Measurements from ENCODE around the gene RALGAPB.
A peak's percentile ranks its signal among the peaks of the same experiment; 100 is the strongest.

RALGAPB gene

GRCh38 chr20:38601216-38602184 is 128.9 kb downstream of the RALGAPB start, which contains the start of gene ARHGAP40:
TSS of gene ARHGAP40 (plus strand) at chr20:38601809.
- peak; percentile 45 for TF ChIP-seq CTCF (IDR thresholded peaks at IDR 0.05; ENCODE audit: insufficient read depth, low read depth, low read length, missing control alignments)
- DNase-seq (ENCODE audit: low read depth) = peak; percentile 66
- peak within 1 kb of the TSS; percentile 32 for H3K4me3 ChIP-seq (ENCODE audit: low read length)

DNA sequence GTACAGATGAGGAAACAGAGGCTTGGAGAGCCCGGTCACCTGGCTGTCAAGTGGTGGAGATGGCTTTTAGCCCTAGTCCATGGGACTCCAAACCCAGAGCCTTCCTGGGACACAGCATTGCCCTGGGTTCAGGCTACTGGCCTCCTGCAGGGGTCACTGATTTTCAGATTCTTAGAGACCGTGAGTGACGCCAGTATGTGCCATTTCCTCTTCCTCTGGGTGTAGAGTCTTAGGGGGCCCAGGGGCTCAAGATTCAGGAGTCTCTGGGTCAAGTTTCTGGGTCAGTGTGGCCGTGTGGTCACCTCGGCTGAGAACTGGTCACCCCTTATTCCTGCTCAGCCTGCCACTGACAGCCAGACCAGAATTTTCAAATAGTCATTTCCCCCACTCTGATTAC is 129.5 kb downstream of the RALGAPB start:
- DNase-seq (ENCODE audit: low read depth) = no peak
- peak overlapping the region; percentile 32 for H3K4me3 ChIP-seq (ENCODE audit: low read length)
- TF ChIP-seq CTCF (IDR thresholded peaks at IDR 0.05; ENCODE audit: insufficient read depth, low read depth, low read length, missing control alignments) = no peak

GRCh38 chr20:38603286-38603685 is 130.6 kb downstream of the RALGAPB start:
- no peak for DNase-seq (ENCODE audit: low read depth)
- TF ChIP-seq CTCF (IDR thresholded peaks at IDR 0.05; ENCODE audit: insufficient read depth, low read depth, low read length, missing control alignments) = no peak
- no peak overlapping the region for H3K4me3 ChIP-seq (ENCODE audit: low read length)

DNA sequence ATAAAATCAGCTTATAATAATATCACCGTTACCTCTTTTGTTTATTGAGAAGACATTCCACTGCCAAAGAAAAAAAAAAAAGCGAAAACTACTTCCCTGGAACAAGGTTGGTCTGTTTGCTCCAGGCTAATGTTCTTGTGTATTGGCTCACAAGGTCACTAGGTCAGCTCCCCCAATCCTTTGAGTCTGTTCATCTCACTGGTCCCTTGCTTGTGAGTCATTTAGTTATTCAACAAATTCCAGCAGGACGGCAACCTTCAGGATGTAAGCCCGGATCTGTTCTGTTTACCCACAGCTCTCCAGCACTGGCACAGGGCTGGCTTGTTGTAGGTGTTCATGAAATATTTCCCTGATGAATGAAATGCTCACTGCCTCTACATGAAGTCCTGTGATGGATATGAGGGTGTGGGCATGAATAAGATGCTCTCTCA is 132.2 kb downstream of the RALGAPB start:
- peak; percentile 92 for DNase-seq (ENCODE audit: low read depth)
- H3K4me3 ChIP-seq (ENCODE audit: low read length) = no peak overlapping the region
- TF ChIP-seq CTCF (IDR thresholded peaks at IDR 0.05; ENCODE audit: insufficient read depth, low read depth, low read length, missing control alignments) = no peak

GRCh38 chr20:38607351-38607750 is 134.7 kb downstream of the RALGAPB start:
- H3K4me3 ChIP-seq (ENCODE audit: low read length) = no peak overlapping the region
- DNase-seq (ENCODE audit: low read depth) = no peak
- no peak for TF ChIP-seq CTCF (IDR thresholded peaks at IDR 0.05; ENCODE audit: insufficient read depth, low read depth, low read length, missing control alignments)

DNA sequence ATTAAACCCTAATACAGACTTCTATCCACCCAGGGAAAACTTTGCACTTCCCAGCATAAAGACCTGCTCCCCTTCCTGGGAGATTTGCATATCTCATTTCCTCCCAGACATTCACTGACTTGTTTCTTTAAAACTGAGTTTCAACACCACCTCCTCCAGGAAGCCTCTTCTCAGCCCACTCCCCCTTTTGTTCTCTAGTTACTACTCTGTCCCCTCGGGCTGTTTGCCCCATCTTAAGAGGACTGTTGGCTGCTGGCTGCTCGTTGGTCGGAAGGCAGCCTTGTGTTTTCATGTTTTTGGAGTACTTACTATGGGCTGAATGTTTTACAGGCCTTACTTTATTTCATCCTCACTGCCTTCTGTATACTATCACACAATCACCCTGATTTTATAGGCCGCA is 135.5 kb downstream of the RALGAPB start:
- H3K4me3 ChIP-seq (ENCODE audit: low read length) = no peak overlapping the region
- DNase-seq (ENCODE audit: low read depth) = no peak
- no peak for TF ChIP-seq CTCF (IDR thresholded peaks at IDR 0.05; ENCODE audit: insufficient read depth, low read depth, low read length, missing control alignments)

Data from epithelial cell of esophagus (primary cell).